ENCODE measurements around the gene PRKN. TPM values are rescaled to one million over a fixed set of nuclear protein-coding genes. Genes with fewer than 3 reads are reported as not detected.

The PRKN gene
- total RNA-seq, 1 experiment from 2014 or later = 0.46 TPM

DNA sequence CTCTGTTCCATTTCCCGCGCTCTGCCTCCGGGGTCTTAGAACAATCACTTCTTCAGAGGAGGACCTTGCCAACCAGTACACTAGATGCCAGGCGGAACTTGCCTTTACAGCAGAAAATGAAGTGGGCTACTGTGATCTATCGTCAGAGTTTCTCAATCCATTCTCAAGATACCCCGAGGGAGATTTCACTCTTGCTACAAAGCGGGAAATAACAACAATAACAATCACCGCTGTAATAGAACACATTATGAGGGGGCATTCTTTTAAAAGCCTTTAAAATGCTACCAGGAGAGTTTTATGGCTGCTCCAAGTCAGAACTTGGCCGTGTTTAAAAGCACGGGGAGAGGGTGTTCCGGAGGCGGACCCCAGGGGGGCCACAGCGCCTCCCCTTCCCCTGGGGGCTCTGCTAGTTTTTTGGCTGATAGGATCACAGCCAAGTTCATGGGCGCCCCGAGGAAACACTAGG, 836.7 kb downstream of the PRKN start:
- H3K27ac ChIP-seq (ENCODE audit: low read length) = no peak overlapping the region
- no peak overlapping the region for H3K4me3 ChIP-seq (ENCODE audit: low read depth in 2 of 2, low read length in 2 of 2)
- in situ Hi-C loops (cut with HindIII; ENCODE audit: low pct_unique_long_range_greater_than_20kb, low sequenced_read_pairs) = no loop called here
- H3K4me1 ChIP-seq (ENCODE audit: control insufficient read depth, insufficient read depth, low read length) = no peaks in the 10 kb centered on the region
- ATAC-seq (no peak), DNase-seq (ENCODE audit: low read depth, low spot score) (no peak)
- H3K36me3 ChIP-seq (ENCODE audit: control insufficient read depth, insufficient read depth, low read length) = no peaks in the 10 kb centered on the region
- H3K9me3 ChIP-seq (ENCODE audit: control insufficient read depth, insufficient read depth, low read depth, low read length) = no peaks in the 10 kb centered on the region
- intact Hi-C loops (cut with micrococcal nuclease; ENCODE audit: unreplicated experiment) = loop anchor here (5.0 kb wide), 1 partner anchor 1729 kb away; no protein-coding TSS in a partner anchor
- TF ChIP-seq, protein P1, sequence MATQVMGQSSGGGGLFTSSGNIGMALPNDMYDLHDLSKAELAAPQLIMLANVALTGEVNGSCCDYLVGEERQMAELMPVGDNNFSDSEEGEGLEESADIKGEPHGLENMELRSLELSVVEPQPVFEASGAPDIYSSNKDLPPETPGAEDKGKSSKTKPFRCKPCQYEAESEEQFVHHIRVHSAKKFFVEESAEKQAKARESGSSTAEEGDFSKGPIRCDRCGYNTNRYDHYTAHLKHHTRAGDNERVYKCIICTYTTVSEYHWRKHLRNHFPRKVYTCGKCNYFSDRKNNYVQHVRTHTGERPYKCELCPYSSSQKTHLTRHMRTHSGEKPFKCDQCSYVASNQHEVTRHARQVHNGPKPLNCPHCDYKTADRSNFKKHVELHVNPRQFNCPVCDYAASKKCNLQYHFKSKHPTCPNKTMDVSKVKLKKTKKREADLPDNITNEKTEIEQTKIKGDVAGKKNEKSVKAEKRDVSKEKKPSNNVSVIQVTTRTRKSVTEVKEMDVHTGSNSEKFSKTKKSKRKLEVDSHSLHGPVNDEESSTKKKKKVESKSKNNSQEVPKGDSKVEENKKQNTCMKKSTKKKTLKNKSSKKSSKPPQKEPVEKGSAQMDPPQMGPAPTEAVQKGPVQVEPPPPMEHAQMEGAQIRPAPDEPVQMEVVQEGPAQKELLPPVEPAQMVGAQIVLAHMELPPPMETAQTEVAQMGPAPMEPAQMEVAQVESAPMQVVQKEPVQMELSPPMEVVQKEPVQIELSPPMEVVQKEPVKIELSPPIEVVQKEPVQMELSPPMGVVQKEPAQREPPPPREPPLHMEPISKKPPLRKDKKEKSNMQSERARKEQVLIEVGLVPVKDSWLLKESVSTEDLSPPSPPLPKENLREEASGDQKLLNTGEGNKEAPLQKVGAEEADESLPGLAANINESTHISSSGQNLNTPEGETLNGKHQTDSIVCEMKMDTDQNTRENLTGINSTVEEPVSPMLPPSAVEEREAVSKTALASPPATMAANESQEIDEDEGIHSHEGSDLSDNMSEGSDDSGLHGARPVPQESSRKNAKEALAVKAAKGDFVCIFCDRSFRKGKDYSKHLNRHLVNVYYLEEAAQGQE (IDR thresholded peaks at IDR 0.05; ENCODE audit: insufficient read depth in 1 of 2, low read depth in 2 of 2, low read length in 1 of 2) = no peak
- TF ChIP-seq, protein P2, sequence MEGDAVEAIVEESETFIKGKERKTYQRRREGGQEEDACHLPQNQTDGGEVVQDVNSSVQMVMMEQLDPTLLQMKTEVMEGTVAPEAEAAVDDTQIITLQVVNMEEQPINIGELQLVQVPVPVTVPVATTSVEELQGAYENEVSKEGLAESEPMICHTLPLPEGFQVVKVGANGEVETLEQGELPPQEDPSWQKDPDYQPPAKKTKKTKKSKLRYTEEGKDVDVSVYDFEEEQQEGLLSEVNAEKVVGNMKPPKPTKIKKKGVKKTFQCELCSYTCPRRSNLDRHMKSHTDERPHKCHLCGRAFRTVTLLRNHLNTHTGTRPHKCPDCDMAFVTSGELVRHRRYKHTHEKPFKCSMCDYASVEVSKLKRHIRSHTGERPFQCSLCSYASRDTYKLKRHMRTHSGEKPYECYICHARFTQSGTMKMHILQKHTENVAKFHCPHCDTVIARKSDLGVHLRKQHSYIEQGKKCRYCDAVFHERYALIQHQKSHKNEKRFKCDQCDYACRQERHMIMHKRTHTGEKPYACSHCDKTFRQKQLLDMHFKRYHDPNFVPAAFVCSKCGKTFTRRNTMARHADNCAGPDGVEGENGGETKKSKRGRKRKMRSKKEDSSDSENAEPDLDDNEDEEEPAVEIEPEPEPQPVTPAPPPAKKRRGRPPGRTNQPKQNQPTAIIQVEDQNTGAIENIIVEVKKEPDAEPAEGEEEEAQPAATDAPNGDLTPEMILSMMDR (IDR thresholded peaks at IDR 0.05) = no peak
- TF ChIP-seq SIN3A (IDR thresholded peaks at IDR 0.05; ENCODE audit: borderline replicate concordance, insufficient read depth, low read depth, low read length) = no peak
- TF ChIP-seq TCF7L2 (IDR thresholded peaks at IDR 0.05; ENCODE audit: low read depth, low read length) = no peak
- TF ChIP-seq POLR2AphosphoS5 (IDR thresholded peaks at IDR 0.05; ENCODE audit: low read depth, low read length) = no peak
- H3K27me3 ChIP-seq (ENCODE audit: control insufficient read depth, insufficient read depth, low read length) = peaks cover 2% of the 10 kb centered on the region; the same call in 1 of the 2 replicates
- CTCF ChIA-PET = interaction anchor here (1.0 kb wide), 1 partner anchor 454 kb away, joined by 3 read pairs; no protein-coding TSS in a partner anchor
- POLR2A ChIA-PET = no interaction called here
- BruUV-seq (replicated peaks) = no TSS peak

DNA sequence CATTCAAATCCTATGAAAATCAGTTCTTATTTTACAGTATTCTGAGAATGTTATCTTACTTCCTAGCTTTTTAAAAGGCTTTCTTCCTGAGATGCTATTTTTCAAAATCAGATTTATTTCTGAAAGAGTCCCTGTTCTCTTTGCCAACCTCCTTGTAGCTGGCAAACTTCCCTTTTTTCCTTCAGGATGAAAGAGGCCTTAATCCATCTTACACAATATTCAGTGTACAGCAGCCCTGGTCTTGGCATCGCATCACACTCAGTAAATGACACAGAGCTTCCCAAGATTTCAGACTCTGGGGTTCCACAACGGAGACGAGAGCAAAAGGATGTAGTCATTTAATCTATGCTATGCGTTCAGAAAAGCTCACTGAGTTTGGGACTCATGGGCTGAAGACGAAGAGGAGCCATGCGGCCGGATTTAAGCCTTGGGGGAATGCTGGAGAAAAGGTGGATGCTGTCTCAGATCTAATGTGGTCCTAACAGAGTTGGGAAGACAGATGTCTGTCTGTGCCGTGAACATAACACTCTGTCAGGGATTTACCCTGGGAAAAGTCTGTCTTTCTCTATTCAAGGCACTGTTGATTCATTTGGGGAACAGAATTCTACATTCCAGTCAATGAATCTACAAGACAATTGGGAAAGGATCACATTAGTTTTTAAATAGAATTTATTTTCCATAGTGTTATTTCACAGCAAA, 837.3 kb downstream of the PRKN start:
- no peak for DNase-seq (ENCODE audit: low read depth, low spot score)
- intact Hi-C loops (cut with micrococcal nuclease; ENCODE audit: unreplicated experiment) = loop anchor here (5.0 kb wide), 1 partner anchor 1728 kb away; no protein-coding TSS in a partner anchor
- no peak overlapping the region for H3K27ac ChIP-seq (ENCODE audit: low read length)
- ChIA-PET POLR2A (no interaction called here), CTCF (no interaction called here)
- in situ Hi-C loops (cut with HindIII; ENCODE audit: low pct_unique_long_range_greater_than_20kb, low sequenced_read_pairs) = no loop called here
- BruUV-seq (replicated peaks) = no TSS peak
- H3K27me3 ChIP-seq (ENCODE audit: control insufficient read depth, insufficient read depth, low read length) = peaks cover 2% of the 10 kb centered on the region; the same call in 1 of the 2 replicates
- no peaks in the 10 kb centered on the region for H3K36me3 ChIP-seq (ENCODE audit: control insufficient read depth, insufficient read depth, low read length)
- no peaks in the 10 kb centered on the region for H3K9me3 ChIP-seq (ENCODE audit: control insufficient read depth, insufficient read depth, low read depth, low read length)
- ATAC-seq = no peak
- no peaks in the 10 kb centered on the region for H3K4me1 ChIP-seq (ENCODE audit: control insufficient read depth, insufficient read depth, low read length)
- TF ChIP-seq SIN3A (IDR thresholded peaks at IDR 0.05; ENCODE audit: borderline replicate concordance, insufficient read depth, low read depth, low read length) (no peak), POLR2AphosphoS5 (IDR thresholded peaks at IDR 0.05; ENCODE audit: low read depth, low read length) (no peak), TCF7L2 (IDR thresholded peaks at IDR 0.05; ENCODE audit: low read depth, low read length) (no peak)
- TF ChIP-seq, protein P1 (IDR thresholded peaks at IDR 0.05; ENCODE audit: insufficient read depth in 1 of 2, low read depth in 2 of 2, low read length in 1 of 2) = no peak
- TF ChIP-seq, protein P2 (IDR thresholded peaks at IDR 0.05) = no peak
- H3K4me3 ChIP-seq (ENCODE audit: low read depth in 2 of 2, low read length in 2 of 2) = no peak overlapping the region
